GM23338 (cell line): ENCODE data around the gene MMP19. TPM values are rescaled to one million over a fixed set of nuclear protein-coding genes. Genes with fewer than 3 reads are reported as not detected.
A peak's percentile ranks its signal among the peaks of the same experiment; 100 is the strongest.

Source experiments
- ATAC-seq: fragments of 200-7000 bp; cut with Tn5 transposase; 3 replicates; pipeline ENCODE4 v1.9.1; 2020
- DNase-seq: peaks from one replicate; pipeline ENCODE4 v3.0.0-alpha.2; 2015; ENCODE audit warnings: low spot score
- H2AFZ ChIP-seq: fragments of 200-600 bp; sonication (generic); 2 replicates; pipeline ENCODE4 v1.8.0; 2016; ENCODE audit warnings: antibody characterized with exemption, mild to moderate bottlenecking, moderate library complexity
- H3F3A ChIP-seq: fragments of 200-600 bp; sonication (generic); replicated peaks from 2 replicates; pipeline ENCODE4 v1.8.0; 2017; ENCODE audit warnings: antibody characterized with exemption, mixed run types, low read depth
- H3K27ac ChIP-seq: fragments of 200-600 bp; sonication (generic); 2 replicates; pipeline ENCODE4 v1.6.1; 2016; ENCODE audit warnings: low read depth
- H3K27me3 ChIP-seq: fragments of 200-600 bp; sonication (generic); 2 replicates; pipeline ENCODE4 v1.8.0; 2016; ENCODE audit warnings: mild to moderate bottlenecking, mixed run types, moderate library complexity; ENCODE audit not compliant: insufficient read depth
- H3K36me3 ChIP-seq: fragments of 200-600 bp; sonication (generic); 2 replicates; pipeline ENCODE4 v1.8.0; 2016; ENCODE audit warnings: mild to moderate bottlenecking; ENCODE audit not compliant: insufficient read depth
- H3K4me1 ChIP-seq: fragments of 200-600 bp; sonication (generic); 2 replicates; pipeline ENCODE4 v1.8.0; 2016; ENCODE audit warnings: mild to moderate bottlenecking, moderate library complexity; ENCODE audit not compliant: insufficient read depth
- H3K4me2 ChIP-seq: fragments of 200-600 bp; sonication (generic); 2 replicates; pipeline ENCODE4 v1.7.1; 2017; ENCODE audit warnings: mixed run types
- H3K4me3 ChIP-seq: fragments of 200-600 bp; sonication (generic); 2 replicates; pipeline ENCODE4 v1.6.1; 2016; ENCODE audit warnings: mixed run types
- H3K79me2 ChIP-seq: fragments of 200-600 bp; sonication (generic); replicated peaks from 2 replicates; pipeline ENCODE4 v1.8.0; 2017; ENCODE audit warnings: mild to moderate bottlenecking; ENCODE audit not compliant: insufficient read depth
- H3K9me2 ChIP-seq: fragments of 200-600 bp; sonication (generic); 2 replicates; pipeline ENCODE4 v1.8.0; 2017; ENCODE audit not compliant: insufficient read depth
- H4K20me1 ChIP-seq: fragments of 200-600 bp; sonication (generic); replicated peaks from 2 replicates; pipeline ENCODE4 v1.8.0; 2017; ENCODE audit warnings: mild to moderate bottlenecking; ENCODE audit not compliant: insufficient read depth
- H3K27ac Mint-ChIP-seq: 2 replicates; pipeline ENCODE4 v1.8.0; 2020; ENCODE audit warnings: inconsistent platforms, mild to moderate bottlenecking, moderate library complexity, mixed read lengths
- H3K27me3 Mint-ChIP-seq: 3 replicates; pipeline ENCODE4 v1.8.0; 2022; ENCODE audit warnings: low read depth, mild to moderate bottlenecking, moderate library complexity, mixed read lengths, inconsistent platforms; ENCODE audit not compliant: insufficient read depth, poor library complexity
- H3K36me3 Mint-ChIP-seq: 3 replicates; pipeline ENCODE4 v1.8.0; 2021; ENCODE audit warnings: low read depth, mild to moderate bottlenecking, inconsistent platforms, moderate library complexity, mixed read lengths
- H3K4me1 Mint-ChIP-seq: 3 replicates; pipeline ENCODE4 v1.8.0; 2020; ENCODE audit warnings: mild to moderate bottlenecking, inconsistent platforms, mixed read lengths
- H3K4me3 Mint-ChIP-seq: 3 replicates; pipeline ENCODE4 v1.8.0; 2021; ENCODE audit warnings: moderate library complexity, mild to moderate bottlenecking, inconsistent platforms, mixed read lengths
- H3K9me3 Mint-ChIP-seq: 3 replicates; pipeline ENCODE4 v1.8.0; 2020; ENCODE audit warnings: moderate library complexity, mild to moderate bottlenecking, inconsistent platforms, mixed read lengths
- CREB1 ChIP-seq: fragments of 250-450 bp; sonication (Bioruptor Pico); IDR thresholded peaks from 2 replicates; pipeline ENCODE4 v1.5.0; 2020; ENCODE audit warnings: low read depth, mild to moderate bottlenecking, moderate library complexity
- EZH2 ChIP-seq: fragments of 200-600 bp; sonication (generic); IDR thresholded peaks from one replicate; pipeline ENCODE4 v1.8.0; 2017; ENCODE audit warnings: antibody characterized with exemption, mild to moderate bottlenecking, low read depth; ENCODE audit not compliant: unreplicated experiment
- EZH2phosphoT487 ChIP-seq: fragments of 200-600 bp; sonication (generic); IDR thresholded peaks from one replicate; pipeline ENCODE4 v1.8.1; 2018; ENCODE audit warnings: antibody characterized with exemption; ENCODE audit not compliant: unreplicated experiment
- JUNB ChIP-seq: IDR thresholded peaks from one replicate; pipeline ENCODE4 v1.6.1; 2016; ENCODE audit warnings: antibody characterized with exemption; ENCODE audit not compliant: unreplicated experiment
- NANOG ChIP-seq: IDR thresholded peaks from 2 replicates; pipeline ENCODE4 v1.6.1; 2016; ENCODE audit warnings: antibody characterized with exemption, borderline replicate concordance
- POLR2AphosphoS5 ChIP-seq: IDR thresholded peaks from 2 replicates; pipeline ENCODE4 v1.6.1; 2016; ENCODE audit warnings: antibody characterized with exemption, low read depth
- STAT1 ChIP-seq: IDR thresholded peaks from one replicate; pipeline ENCODE4 v1.6.1; 2016; ENCODE audit warnings: antibody characterized with exemption; ENCODE audit not compliant: unreplicated experiment
- ZNF114 ChIP-seq: fragments of 250-450 bp; sonication (Bioruptor Pico); IDR thresholded peaks from 2 replicates; pipeline ENCODE4 v1.5.0; 2020; ENCODE audit warnings: mild to moderate bottlenecking, moderate library complexity
- ZNF331 ChIP-seq: fragments of 250-450 bp; sonication (Bioruptor Pico); IDR thresholded peaks from 2 replicates; pipeline ENCODE4 v1.5.0; 2020; ENCODE audit warnings: low read depth, mild to moderate bottlenecking, moderate library complexity
- ZNF462 ChIP-seq: fragments of 250-450 bp; sonication (Bioruptor Pico); IDR thresholded peaks from 2 replicates; pipeline ENCODE4 v1.5.0; 2020; ENCODE audit warnings: mild to moderate bottlenecking, moderate library complexity
- polyA plus RNA-seq: library from polyadenylated mRNA; unstranded; fragments of >200 nt; fragmentation: Nextera tagmentation; extraction: Ambion mirVana; gene quantifications from 2 replicates; pipeline ENCODE4 v1.2.1, GENCODE V29; 2016
- total RNA-seq: library from RNA; depleted of rRNA; stranded (reverse); fragments of >200 nt; shearing (Covaris generic); gene quantifications from 2 replicates; pipeline ENCODE4 v1.2.3, GENCODE V29; 2014

MMP19 gene
- total and polyA plus RNA-seq, 2 experiments from 2014 or later: 1.4 to 1.5 TPM

- TF ChIP-seq ZNF462 (CRISPR knock-in tag): no peak
Measured at GRCh38 chr12:55816881-55817344, 25.8 kb downstream of the MMP19 start (continued).

- Histone ChIP-seq H4K20me1 (peaks cover 50% of the 10 kb centered on the region), H3K4me3 (peak overlapping the region; percentile 77), H3K27me3 (no peaks in the 10 kb centered on the region), H3K36me3 (peaks cover 12% of the 10 kb centered on the region), H2AFZ (no peak overlapping the region), H3F3A (peaks cover 18% of the 10 kb centered on the region; the same call in 1 of the 2 replicates), H3K4me1 (peaks cover 50% of the 10 kb centered on the region), H3K9me2 (no peaks in the 10 kb centered on the region), H3K27ac (peak overlapping the region; percentile 40; the same call in 1 of the 2 replicates), H3K79me2 (peaks cover 86% of the 10 kb centered on the region), H3K4me2 (peak overlapping the region; percentile 80)
- H3K4me3 Mint-ChIP-seq: no peak overlapping the region; the same call in 1 of the 3 replicates
- H3K36me3 Mint-ChIP-seq: peaks cover 31% of the 10 kb centered on the region
- H3K9me3 Mint-ChIP-seq: no peaks in the 10 kb centered on the region
- DNase-seq (no peak), ATAC-seq (no peak)
- H3K27me3 Mint-ChIP-seq: no peaks in the 10 kb centered on the region
- H3K27ac Mint-ChIP-seq: no peak overlapping the region; the same call in 1 of the 2 replicates
- no peak for TF ChIP-seq EZH2
- TF ChIP-seq ZNF114 (CRISPR knock-in tag): no peak
- TF ChIP-seq ZNF331 (CRISPR knock-in tag): no peak
- TF ChIP-seq NANOG: no peak
- no peak for TF ChIP-seq ZNF462 (CRISPR knock-in tag)
- no peak for TF ChIP-seq POLR2AphosphoS5
- no peak for TF ChIP-seq CREB1
- no peak for TF ChIP-seq EZH2phosphoT487
- no peak for TF ChIP-seq JUNB
- TF ChIP-seq STAT1: no peak
- H3K4me1 Mint-ChIP-seq: peaks cover 40% of the 10 kb centered on the region
Measured at GRCh38 chr12:55815473-55815872, 27.3 kb downstream of the MMP19 start.
